GM18907 (cell line): ENCODE results near the gene PRKAG2.

Source experiments
- ATAC-seq: cut with Tn5 transposase; IDR thresholded peaks from one replicate; pipeline ENCODE4 v1.9.1; 2021; ENCODE audit warnings: mild to moderate bottlenecking, moderate library complexity; ENCODE audit not compliant: unreplicated experiment

The PRKAG2 gene

GRCh38 chr7:151631953-151632749, 244.8 kb downstream of the PRKAG2 start:
- ATAC-seq: peak; percentile 76

DNA sequence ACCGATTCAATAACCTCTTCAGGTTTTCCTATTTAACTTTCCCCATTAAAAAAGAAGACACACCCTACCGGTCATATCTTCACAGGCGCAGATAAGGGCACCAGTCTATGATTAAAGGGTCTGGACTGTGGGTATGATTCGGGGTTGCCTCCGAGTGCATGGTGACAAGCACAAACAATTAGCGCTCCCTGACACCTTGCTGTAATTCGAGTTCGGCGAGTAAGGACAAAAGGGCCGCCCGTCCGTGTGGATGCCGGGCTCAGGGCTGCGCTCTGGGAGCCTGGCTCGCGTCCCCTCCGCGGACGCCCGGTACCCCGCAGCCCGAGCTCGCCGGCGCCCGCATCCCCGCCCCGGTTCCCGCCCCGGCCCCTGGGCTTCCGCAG, 245.4 kb downstream of the PRKAG2 start:
- ATAC-seq: peak; percentile 26

DNA sequence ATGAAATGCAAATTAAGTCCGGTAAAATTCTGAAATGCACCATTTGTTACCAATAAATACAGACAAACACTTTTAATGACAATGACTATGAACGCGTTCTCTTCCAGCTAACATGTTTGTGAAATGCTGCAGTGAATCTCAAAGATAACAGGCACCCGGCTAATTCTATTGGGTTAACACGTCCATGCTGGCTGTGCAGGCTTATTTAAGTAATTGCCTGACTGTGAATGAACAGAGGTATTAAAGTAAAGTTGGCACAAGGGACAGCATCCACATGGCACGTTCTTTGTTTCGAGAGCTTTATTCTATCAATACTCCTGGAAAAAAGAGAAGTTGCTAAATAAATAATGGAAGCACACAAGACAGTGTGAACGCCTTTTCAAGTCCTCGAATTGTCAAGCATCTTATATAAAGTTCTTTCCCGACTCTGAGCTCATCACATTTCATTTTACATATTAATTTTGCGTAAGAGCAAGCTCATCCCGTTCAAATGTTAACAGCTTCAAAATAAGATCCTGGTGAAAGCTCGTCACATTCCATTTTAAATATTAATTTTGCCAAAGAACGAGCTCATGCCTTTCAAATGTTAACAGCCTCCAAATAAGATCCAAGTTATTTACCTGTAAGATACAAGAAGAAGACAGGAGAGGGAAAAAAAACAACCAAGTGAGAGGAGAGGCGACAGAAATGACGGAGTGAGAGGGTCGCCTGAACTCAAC, 245.9 kb downstream of the PRKAG2 start:
- no peak for ATAC-seq

- no peak for ATAC-seq
These were observed 246.6 kb downstream of the PRKAG2 start for GRCh38 chr7:151630358-151630757.

DNA sequence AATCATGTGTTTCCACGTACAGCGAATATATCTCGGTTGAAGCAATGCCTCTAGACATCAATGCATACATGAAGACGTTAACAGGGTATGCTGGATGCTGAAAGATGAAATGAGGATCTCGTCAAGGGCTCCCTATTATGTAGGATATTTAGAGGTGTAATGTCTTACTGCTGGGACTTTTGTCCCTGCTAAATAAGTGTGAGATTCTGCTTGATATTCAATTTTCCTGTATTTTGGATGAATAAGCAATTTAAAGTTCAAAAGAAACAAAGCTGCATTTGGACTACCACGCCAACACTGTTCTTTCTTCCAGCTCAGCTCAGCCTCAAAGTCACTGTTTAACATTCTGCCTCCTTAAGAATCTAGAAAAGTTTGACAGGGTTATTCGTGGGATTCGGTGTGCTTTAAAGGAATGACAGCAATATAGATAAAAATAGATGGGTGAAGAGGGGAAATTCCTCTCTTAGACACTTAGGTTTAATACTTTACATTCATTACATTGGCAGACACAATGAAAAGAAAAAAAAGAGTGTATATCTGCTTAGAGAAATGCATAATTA, 247.1 kb downstream of the PRKAG2 start:
- ATAC-seq: no peak

DNA sequence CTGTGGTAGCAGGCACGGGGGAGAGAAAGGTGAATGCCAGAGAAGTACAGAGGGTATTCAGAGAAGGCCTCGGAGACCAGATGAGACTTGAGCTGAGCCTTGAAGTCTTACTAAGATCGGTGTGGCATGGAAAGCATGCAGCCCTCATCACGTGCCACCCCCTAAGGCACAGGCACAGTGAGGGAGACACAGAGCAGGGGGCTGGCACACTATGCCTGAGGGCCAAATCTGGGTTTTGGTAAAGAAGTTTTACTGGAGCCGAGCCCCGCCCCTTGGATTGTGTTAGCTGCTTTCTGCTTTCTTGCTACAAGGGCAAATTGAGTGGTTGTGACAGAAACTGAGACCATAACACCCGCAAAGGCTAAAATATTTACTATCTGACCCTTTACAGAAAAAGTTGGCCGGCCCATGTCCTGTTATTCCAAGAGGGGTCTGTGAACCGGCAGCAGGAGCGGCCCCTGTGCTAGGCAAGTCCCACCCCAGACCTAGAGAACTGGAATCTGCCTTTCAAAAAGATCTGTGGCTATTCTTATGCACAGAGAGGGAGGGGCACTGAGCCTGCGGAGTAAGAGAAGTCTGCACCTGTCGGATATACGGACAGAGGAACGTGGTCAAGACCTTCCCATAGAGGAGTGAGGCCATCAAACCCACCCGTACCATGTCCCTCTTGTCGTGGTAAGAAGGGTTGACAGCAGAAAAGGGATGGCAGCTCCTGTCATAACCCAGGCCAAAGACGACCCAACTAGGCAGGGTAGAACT, 247.9 kb downstream of the PRKAG2 start:
- ATAC-seq: no peak

DNA sequence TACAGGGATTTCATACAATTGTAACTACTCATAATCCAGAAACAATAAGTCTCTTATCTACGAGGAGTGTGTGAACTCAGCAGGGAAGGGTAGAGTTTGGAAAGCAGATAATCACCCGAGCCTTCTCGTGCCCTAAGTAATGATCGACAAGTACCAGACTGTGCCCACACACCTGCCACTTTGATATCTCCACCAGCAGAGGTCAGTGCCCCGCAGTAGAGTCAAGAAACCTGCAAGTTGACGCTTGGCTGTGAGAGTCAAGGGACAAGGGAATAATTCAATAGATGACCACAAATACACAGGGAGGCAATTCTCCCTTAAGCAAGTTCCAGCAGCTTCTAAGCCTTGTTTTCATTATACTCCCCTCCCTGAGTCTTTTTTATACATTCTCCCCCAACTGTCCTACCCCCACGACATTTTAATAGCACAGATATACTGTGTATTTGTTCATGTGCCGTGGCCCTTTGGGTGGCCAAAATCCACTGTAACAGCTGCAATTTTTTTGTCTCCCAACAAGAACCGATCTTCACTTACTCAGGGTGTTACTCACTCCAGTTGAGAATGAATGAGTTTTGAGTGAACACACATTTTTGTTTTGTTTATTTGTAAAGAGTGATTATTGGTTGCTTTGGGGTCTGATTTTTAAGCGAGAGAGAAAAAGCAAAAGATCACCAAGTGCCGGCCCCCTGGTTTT, 250.3 kb downstream of the PRKAG2 start:
- no peak for ATAC-seq

DNA sequence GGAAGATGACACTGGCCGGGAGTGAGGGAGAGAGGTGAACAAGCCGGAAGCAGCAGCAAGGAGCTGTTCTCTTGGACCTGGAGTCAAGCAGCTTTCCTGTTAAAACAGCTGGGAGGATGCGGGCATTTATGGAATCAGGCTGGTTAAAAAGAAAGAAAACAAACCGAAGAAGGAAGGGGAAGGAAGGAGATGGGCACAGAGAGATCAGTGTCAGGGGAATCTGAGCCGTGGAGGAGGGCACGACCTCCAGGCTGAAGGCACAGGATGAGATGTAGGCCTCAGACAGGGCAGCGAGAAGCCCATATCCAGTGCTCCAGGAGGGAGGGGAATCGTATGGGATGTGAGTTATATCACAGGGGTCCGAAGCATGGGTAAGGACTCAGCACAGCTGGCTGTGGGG, 251.3 kb downstream of the PRKAG2 start:
- ATAC-seq: no peak

- ATAC-seq: no peak
These were observed 252.5 kb downstream of the PRKAG2 start for GRCh38 chr7:151624246-151624928.

GRCh38 chr7:151623766-151624165, 253.1 kb downstream of the PRKAG2 start:
- no peak for ATAC-seq

DNA sequence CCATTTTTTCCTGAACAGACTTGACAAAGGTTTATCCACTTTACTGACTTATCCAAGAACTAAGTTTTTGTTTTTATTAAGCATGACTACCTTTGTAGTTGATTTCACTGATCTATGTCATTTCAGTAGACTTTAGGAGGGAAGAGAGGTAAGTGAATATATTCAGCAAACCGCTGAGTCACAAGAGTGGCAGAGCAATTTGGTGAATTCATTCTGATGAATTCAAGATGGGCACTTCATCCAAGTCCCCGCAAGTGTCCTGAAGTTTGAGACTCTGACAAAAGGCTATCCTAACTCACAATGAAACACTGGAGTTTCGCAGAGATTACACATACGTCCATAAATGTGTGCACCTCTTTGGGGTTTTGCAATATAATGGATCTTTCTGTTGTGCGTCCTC, 255.0 kb downstream of the PRKAG2 start:
- ATAC-seq: no peak

DNA sequence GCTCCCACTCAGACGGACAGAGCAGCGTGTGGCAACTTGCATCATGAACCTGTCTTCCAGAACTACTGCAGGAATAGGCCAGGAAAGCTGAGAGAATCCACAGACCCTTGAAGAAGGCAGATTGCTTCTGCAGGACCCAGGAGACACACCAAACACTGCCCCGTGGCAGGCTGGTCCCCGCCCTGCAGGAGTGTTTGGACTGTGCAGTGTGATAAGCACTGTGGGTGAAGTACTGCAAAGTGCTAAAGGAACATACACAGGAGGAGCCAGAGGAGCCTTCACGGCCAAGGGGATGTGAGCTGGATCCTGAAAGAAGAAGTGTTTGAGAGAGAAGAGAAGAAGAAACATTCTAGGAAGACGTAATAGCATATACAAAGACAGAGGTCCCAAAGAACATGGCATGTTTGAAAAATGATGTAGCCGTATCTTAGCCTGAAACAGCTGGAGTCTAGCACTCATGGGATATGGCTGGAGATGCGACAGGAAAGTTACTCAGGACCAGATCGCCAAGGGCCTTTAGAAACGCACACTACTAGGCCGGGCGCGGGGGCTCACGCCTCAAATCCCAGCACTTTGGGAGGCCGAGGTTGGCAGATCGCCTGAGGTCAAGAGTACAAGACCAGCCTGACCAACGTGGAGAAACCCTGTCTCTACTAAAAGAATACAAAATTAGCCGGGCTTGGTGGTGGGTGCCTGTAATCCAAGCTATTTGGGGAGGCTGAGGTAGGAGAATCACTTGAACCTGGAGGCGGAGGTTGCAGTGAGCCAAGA, 260.3 kb downstream of the PRKAG2 start:
- no peak for ATAC-seq

- no peak for ATAC-seq
These were observed 261.1 kb downstream of the PRKAG2 start for GRCh38 chr7:151615784-151616183.

GRCh38 chr7:151615058-151615457, 261.9 kb downstream of the PRKAG2 start:
- no peak for ATAC-seq

- no peak for ATAC-seq
These were observed 262.9 kb downstream of the PRKAG2 start for GRCh38 chr7:151614019-151614418.

DNA sequence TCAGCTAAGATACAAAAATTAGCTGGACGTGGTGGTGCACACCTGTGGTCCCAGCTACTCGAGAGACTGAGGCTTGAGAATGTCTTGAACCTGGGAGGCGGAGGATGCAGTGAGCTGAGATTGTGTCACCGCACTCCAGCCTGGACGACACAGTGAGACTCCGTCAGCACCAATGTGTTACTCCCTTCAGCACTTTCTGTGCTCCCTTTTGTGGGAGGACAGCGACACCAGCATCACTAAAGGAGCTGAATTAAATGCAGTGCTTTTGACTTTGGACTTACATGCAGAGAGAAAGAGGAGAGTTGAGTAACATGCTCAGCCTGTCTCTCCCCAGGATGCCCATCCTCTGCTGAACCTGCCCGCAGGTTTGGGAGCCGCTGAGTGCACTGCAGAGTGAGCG, 265.0 kb downstream of the PRKAG2 start:
- no peak for ATAC-seq

GRCh38 chr7:151611041-151611440, 265.9 kb downstream of the PRKAG2 start:
- no peak for ATAC-seq

- no peak for ATAC-seq
These were observed 268.8 kb downstream of the PRKAG2 start for GRCh38 chr7:151608031-151608551.

GRCh38 chr7:151607464-151607867, 269.4 kb downstream of the PRKAG2 start:
- no peak for ATAC-seq
